GM19328 (cell line): ENCODE data around the gene AJAP1.

Source experiments
- ATAC-seq: cut with Tn5 transposase; IDR thresholded peaks from one replicate; pipeline ENCODE4 v1.9.1; 2021; ENCODE audit warnings: mild to moderate bottlenecking, moderate library complexity; ENCODE audit not compliant: unreplicated experiment

The AJAP1 gene

GRCh38 chr1:4801192-4801924 is 146.9 kb downstream of the AJAP1 start:
- no peak for ATAC-seq

GRCh38 chr1:4802024-4802423 is 147.6 kb downstream of the AJAP1 start:
- ATAC-seq, result no peak

GRCh38 chr1:4803335-4803734 is 148.9 kb downstream of the AJAP1 start:
- no peak for ATAC-seq

DNA sequence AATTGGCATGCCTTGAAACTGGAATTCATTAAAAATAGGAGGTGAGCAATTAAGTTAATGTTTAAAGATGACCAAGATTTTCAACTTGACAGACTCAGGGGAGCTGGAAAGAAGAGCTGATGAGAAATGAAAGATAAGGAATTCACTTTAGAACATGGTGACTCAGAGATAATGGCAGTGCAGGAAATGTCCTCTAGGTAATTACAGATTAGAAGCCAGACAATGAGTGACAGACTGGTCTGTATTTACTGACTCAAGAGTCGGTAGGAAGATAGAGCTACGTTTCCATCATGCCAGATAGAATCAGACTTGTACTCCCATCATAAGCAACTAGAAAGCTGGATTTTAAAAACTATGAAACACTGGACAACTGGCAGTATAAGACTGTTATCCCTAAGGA is 151.6 kb downstream of the AJAP1 start:
- ATAC-seq, result no peak

DNA sequence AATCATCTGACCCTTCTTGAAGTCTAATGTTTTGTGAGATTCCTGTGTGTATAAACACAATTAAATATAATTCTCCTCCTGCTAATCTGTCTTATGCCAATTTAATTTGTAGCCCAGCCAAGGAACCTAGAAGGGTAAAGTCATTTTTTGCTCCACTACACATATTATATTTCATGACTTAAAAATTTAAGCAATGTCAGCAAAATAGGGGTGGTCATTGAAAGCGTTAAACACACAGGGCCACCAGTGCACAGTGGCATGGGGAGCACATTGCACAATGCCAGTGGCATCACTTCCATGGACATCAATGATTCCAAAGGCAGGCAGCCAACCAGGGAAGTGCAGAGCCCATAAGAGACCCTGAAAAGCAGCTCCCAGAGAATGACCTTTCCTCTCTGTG is 166.1 kb downstream of the AJAP1 start:
- no peak for ATAC-seq

DNA sequence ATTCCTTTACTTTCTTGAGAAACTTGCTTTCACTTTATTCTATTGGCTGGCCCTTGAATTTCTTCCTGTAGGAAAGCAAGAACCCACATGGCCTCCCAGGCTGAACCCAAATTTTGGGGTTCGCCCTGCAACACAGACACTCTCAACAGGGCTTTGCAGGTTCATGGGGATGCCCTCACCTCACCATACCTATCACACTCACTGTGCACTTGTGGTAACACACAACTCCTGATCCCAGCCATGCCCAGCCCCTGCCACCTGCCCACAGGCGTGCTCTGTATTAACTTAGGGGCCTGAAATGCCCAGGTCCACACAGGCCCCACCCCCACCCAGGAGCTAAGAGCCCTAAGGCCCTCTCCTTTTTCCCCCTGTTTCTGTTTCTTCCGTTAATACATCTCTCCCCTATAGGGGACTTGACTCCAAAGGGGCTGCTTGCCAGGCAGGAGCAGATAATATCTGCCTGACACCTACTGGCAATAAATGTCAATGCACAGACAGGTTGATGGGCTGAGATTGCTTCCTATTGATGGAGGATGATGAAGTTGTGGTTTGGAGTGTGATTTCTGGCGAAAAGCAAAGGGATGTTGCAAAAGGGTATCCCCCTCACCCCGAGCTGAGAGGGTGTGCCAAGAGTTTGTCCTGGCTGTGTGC is 171.5 kb downstream of the AJAP1 start:
- no peak for ATAC-seq

GRCh38 chr1:4830707-4831106 is 176.3 kb downstream of the AJAP1 start:
- ATAC-seq, result no peak

- ATAC-seq, result no peak
Measured at GRCh38 chr1:4836574-4836973, 182.2 kb downstream of the AJAP1 start.

- no peak for ATAC-seq
Measured at GRCh38 chr1:4837031-4837600, 182.7 kb downstream of the AJAP1 start.

DNA sequence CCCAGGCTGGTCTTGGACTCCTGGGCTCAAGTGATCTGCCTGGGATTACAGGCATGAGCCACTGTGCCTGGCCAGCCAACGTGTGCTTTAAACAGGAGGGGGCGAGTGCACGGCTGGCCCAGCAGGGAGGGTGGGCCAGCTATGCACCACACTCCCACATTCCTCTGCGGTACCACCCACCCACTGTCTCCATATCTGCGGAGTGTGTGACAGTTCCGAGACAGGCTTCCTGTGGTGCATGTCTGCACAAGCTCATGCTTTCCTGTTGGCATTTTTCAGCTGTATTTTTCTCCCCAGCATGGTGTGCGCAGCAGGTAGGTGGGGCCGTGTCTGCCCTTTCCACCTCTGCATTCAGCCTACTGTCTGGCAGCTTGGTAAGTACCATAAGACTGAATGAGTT is 183.3 kb downstream of the AJAP1 start:
- ATAC-seq, result no peak

- no peak for ATAC-seq
Measured at GRCh38 chr1:4838231-4838630, 183.8 kb downstream of the AJAP1 start.
